Chondrocyte (in vitro differentiated cells): ENCODE data around the gene TRIM31. TPM values are rescaled to one million over a fixed set of nuclear protein-coding genes. Genes with fewer than 3 reads are reported as not detected.

Experiments used
- DNase-seq: peaks from one replicate; pipeline ENCODE4 v3.0.0; 2021; ENCODE audit warnings: mixed read lengths, low spot score
- H3K27ac Mint-ChIP-seq: one replicate; pipeline ENCODE4 v1.8.0; 2021; ENCODE audit warnings: mild to moderate bottlenecking, moderate library complexity, mixed read lengths; ENCODE audit not compliant: unreplicated experiment
- H3K27me3 Mint-ChIP-seq: 2 replicates; pipeline ENCODE4 v1.8.0; 2021; ENCODE audit warnings: low read depth, mixed read lengths
- H3K36me3 Mint-ChIP-seq: 2 replicates; pipeline ENCODE4 v1.8.0; 2021; ENCODE audit warnings: low read depth, mixed read lengths
- H3K4me1 Mint-ChIP-seq: 2 replicates; pipeline ENCODE4 v1.8.0; 2021; ENCODE audit warnings: low read depth, mild to moderate bottlenecking, mixed read lengths
- H3K4me3 Mint-ChIP-seq: one replicate; pipeline ENCODE4 v1.8.0; 2021; ENCODE audit warnings: mild to moderate bottlenecking, moderate library complexity, mixed read lengths; ENCODE audit not compliant: unreplicated experiment
- H3K9me3 Mint-ChIP-seq: 2 replicates; pipeline ENCODE4 v1.8.0; 2021; ENCODE audit warnings: low read depth, mixed read lengths
- total RNA-seq: library from RNA; stranded (reverse); gene quantifications from 3 replicates; pipeline ENCODE4 v1.2.1, GENCODE V29; 2021
- TF ChIP-seq, protein P1 (sequence below): fragments of 200-600 bp; sonication (generic); IDR thresholded peaks from 2 replicates; pipeline ENCODE4 v1.5.0; 2021; ENCODE audit warnings: antibody characterized with exemption, mild to moderate bottlenecking, moderate library complexity

TRIM31 gene
- total RNA-seq, 1 donor from 2014 or later: not detected

- Mint-ChIP-seq H3K36me3 (no peaks in the 10 kb centered on the region), H3K9me3 (no peaks in the 10 kb centered on the region), H3K27me3 (peaks cover 63% of the 10 kb centered on the region)
Measured at GRCh38 chr6:30130179-30130679, 17.3 kb upstream of the TRIM31 start.

DNA sequence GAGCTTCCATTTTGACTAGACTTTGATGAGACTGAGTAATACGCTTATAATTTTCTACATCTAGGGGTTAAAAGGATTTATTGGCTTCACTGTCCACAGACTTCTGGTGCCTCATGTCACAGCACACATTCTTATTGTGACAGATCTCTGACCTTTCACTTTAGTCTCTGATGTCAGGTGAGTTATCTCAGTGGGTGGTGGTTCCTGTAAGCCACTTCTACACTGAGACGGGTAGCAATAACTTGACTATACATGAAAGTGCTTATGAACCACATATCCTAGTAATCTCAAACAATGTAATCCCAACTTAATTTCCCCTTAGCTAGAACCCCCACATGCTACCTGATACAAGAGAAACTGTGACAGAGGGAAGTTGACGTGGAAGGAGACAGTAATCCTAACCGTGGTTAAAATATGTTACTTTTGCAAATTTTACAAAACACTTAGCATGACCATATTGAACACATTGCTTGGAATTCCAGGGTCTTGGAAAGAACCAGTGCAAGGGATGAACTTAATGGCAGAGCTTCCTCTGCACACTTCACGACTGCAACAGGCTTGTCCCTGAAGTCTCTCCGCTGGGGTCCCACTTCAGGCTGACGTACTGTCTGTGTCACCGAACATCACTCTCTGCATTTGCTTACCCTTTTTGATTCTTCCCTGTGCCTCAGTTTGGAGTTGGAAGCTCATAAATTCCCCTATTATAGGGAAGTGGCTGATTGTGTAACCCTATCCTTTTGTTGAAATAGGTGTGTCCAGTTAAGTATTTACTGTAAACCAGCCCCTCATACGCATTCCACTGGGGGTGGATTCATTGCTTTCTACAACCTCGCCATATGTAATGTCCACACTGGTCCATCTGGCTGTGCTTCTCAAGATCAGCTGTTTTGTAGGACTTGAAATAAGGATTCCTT is 16.6 kb upstream of the TRIM31 start:
- peaks cover 61% of the 10 kb centered on the region for H3K27me3 Mint-ChIP-seq
- no peak overlapping the region for H3K4me3 Mint-ChIP-seq
- DNase-seq: no peak
- no peaks in the 10 kb centered on the region for H3K9me3 Mint-ChIP-seq
- TF ChIP-seq, protein P1, sequence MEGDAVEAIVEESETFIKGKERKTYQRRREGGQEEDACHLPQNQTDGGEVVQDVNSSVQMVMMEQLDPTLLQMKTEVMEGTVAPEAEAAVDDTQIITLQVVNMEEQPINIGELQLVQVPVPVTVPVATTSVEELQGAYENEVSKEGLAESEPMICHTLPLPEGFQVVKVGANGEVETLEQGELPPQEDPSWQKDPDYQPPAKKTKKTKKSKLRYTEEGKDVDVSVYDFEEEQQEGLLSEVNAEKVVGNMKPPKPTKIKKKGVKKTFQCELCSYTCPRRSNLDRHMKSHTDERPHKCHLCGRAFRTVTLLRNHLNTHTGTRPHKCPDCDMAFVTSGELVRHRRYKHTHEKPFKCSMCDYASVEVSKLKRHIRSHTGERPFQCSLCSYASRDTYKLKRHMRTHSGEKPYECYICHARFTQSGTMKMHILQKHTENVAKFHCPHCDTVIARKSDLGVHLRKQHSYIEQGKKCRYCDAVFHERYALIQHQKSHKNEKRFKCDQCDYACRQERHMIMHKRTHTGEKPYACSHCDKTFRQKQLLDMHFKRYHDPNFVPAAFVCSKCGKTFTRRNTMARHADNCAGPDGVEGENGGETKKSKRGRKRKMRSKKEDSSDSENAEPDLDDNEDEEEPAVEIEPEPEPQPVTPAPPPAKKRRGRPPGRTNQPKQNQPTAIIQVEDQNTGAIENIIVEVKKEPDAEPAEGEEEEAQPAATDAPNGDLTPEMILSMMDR: no peak
- H3K36me3 Mint-ChIP-seq: no peaks in the 10 kb centered on the region
- peaks cover 16% of the 10 kb centered on the region for H3K4me1 Mint-ChIP-seq
- no peak overlapping the region for H3K27ac Mint-ChIP-seq

More at GRCh38 chr6:30130179-30130679, 17.3 kb upstream of the TRIM31 start:
- TF ChIP-seq, protein P1: no peak
- no peak for DNase-seq
- no peak overlapping the region for H3K27ac Mint-ChIP-seq
- peaks cover 16% of the 10 kb centered on the region for H3K4me1 Mint-ChIP-seq
- H3K4me3 Mint-ChIP-seq: no peak overlapping the region

DNA sequence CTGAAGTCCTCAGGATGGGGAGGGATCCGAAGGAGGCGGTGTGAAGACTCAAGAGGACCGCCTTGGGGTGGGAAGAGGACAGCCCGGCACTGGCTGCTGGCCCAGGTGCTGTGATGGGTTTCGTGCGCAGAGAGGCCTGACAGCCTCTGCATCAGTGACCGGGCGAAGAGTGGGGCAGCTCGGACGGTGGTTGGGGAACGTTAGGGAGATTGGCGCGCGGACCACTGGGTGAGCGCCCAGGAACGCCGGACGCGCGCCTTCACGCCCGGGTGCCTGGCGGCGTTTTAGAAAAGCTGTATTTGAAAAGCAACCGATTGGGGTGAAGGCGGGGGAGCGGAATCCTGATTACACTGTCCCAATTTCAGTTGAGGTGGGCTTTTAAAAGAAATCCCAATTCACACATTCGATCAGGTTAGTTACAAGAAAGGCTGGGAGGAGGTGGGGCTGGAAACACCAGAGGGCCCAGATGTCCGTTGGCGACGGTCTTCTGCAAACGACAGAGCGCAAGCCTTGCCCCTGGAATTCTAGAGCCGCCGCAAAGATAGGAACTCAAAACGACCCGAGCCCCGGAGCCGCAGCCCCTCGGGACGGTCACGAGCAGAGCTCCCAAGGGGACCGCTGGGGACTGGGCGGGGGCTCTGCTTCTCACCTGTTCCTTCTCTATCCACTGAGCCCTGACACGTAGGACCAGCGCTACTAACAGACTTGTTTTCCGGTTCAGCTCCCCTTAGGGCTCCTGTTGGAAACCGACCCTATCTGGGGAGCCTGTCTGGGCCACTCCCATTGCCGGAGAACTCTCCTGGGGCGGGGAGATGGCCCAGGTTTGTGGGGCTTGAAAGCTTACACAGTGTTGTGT is 14.6 kb upstream of the TRIM31 start:
- Mint-ChIP-seq H3K4me3 (peak overlapping the region; percentile 62), H3K27ac (no peak overlapping the region), H3K9me3 (no peaks in the 10 kb centered on the region), H3K36me3 (no peaks in the 10 kb centered on the region), H3K4me1 (peaks cover 16% of the 10 kb centered on the region), H3K27me3 (peaks cover 57% of the 10 kb centered on the region)
- DNase-seq: no peak
- TF ChIP-seq, protein P1: no peak

DNA sequence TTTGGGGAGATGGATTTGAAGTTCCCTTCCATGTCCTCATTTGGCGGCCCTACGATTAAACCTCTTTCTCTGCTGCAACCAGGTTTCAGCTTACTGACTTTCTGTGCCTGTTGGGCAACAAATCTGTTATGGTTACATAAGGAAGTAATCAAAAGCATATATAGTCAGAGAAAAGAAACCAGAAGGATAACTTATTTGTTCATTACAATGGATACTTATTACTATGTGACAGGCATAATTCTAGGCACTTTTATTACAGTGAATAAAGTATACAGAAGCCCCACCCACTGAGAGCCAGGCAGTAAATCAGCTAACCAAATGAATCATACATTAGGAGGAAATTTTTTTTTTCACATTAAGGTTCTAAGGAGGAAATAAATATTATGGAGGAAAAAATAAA is 9.6 kb upstream of the TRIM31 start:
- H3K36me3 Mint-ChIP-seq: no peaks in the 10 kb centered on the region
- no peak overlapping the region for H3K4me3 Mint-ChIP-seq
- no peaks in the 10 kb centered on the region for H3K9me3 Mint-ChIP-seq
- peaks cover 20% of the 10 kb centered on the region for H3K27me3 Mint-ChIP-seq
- peaks cover 5% of the 10 kb centered on the region for H3K4me1 Mint-ChIP-seq
- TF ChIP-seq, protein P1: no peak
- no peak overlapping the region for H3K27ac Mint-ChIP-seq
- DNase-seq: no peak
